ENCODE measurements around the gene TPRG1.
"Not testable (repeated sequence)": the region's sequence is repeated elsewhere in the genome, so short reads cannot be mapped to it uniquely, and the experiment has no call there.

Gene TPRG1

DNA sequence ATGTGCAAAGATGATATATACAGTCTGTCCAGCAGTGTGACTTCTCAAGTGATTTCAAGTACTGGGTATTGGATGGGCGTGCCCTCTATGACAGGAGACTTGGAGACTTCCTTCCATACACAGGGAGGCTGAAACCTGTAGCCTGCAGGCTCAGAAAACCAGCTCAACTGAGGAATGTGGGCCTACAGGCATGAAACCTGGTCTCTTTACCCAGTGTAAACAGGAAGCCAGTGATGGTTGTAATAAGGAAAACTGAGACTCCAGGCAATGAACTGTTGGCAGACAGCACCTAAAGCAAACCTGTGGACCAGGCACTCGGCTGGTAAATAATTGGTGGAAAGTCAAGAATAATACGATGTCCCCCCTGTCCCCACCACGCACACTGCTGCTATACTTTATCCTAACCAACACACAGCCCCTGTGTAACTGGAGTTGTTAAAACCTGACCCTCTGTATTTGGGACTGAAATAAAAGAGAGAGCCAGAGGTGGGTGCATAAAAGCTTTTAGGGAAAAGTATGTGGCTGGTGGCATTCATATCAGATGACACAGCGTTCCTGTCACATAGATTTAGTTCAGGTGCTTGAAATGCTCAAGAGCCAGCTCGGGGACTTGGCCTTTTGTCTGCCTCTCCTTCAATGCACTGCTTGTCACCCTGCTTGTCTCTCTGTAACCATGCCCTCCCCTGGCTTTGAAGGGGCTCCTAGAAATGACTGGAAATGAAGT lies 144.7 kb downstream of the TPRG1 start:
- DNase-seq (ENCODE audit: low spot score): peak; percentile 54

DNA sequence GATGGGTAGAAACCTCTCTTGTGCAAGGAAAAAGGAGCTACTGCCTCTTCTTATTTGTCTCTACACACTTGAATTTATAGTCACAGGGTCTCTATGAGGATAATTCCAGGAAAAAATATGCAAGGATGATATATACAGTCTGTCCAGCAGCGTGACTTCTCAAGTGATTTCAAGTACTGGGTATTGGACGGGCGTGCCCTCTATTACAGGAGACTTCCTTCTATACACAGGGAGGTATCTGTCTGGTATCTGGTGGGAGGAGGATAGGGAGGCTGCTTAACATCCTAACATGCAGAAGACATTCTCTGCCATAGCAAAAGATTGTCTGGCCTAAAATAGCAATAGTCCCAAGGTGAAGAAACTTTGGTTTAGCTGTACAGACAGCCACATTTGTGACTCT lies 146.1 kb downstream of the TPRG1 start:
- no peak for DNase-seq (ENCODE audit: low spot score)

DNA sequence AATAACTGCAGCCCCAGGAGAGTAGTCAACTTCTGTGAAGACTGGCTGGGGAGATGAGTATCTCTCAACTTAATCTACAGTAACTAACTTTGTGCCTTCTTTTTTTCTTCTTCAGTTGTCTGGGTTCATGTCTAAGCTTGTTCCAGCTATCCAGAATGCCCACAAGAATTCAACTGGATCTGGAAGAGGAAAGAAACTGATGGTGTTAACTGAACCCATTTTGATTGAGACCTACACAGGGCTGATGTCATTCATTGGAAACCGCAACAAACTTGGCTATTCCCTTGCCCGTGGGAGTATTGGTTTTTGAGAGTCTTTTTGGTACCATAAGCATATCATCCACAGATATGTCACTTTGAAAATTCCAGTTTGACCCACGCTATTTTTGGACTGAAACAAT lies 148.7 kb downstream of the TPRG1 start:
- no peak for DNase-seq (ENCODE audit: low spot score)

DNA sequence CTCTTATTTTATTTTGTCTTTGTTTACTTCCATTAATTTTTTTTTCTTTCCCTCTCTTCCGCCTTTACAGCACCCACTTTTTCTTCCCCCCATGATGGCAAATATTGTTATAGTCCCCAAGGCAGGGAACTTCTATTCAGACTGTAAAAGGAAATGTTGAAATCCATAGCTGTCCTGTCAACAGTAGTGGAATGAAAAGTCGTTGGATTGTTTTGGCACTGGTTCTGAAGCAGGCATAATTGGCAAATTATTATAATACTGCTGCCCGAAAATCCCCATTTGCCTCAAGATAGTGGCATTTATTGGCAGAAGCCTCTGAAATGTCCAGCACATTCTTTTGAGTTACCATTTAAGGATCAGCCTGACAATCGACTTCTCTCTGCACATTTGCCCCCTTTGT lies 150.6 kb downstream of the TPRG1 start:
- no peak for DNase-seq (ENCODE audit: low spot score)

DNA sequence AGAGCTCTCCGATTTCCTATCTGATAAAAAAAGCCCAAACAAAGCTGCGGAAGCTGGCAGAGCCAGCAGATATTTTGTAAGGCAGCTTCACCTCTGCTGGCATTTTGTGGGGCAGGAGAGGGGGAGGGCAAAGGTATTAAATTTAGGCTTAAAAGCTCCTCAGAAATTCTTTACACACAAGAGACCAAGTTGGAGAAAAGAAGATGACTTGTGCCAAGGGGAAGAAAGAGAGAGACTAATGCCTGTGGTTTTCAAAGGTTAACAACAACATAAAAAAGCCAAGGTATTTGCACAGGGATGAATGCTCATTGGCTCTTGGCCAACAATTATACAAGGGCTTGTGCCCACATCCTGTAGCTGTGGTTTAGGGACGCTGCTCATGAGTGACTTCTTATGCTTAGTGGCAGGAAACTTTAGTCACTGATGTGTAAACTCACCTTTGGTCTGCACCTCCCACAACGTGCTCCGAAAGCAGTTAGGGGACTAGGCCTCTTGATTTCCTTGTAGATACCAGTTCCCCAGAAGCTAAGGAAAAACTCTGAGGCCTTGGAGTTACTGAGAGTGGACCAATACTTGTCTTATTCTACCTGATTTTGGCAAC lies 152.9 kb downstream of the TPRG1 start:
- peak; percentile 99 for DNase-seq (ENCODE audit: low spot score)

DNA sequence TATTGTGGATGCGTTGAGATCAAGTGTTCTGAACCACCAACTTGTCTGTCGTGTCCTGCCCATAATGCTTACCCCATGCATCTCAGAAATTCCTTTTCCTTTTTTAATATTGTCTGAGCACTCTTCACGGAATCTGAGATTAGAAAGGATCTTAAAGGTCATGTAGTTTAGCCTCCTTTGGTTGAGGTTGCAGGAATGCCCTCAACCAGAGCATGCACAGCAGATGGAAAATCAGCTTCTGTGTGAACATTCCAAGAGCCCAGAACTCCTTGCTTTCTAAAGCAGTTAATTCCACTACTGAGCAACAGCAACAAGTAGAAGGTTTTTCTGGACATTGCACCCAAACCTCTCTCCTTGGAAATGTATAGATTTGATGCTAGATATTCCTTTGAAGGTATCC lies 153.7 kb downstream of the TPRG1 start:
- no peak for DNase-seq (ENCODE audit: low spot score)

DNA sequence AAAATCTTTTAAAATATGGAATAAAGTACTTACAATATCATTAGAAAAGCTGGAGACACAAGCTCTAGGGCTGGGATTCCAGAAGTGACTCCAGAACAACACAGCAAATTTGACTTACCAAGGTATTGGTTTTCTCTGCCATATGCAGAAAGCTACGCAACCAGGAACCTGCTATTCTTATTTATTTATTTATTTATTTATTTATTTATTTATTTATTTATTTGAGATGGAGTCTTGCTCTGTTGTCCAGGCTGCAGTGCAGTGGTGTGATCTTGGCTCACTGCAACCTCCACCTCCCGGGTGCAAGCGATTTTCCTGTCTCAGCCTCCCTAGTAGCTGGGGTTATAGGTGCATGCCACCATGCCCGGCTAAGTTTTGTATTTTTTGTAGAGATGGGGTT lies 157.9 kb downstream of the TPRG1 start:
- not testable (repeated sequence) for DNase-seq (ENCODE audit: low spot score)

DNA sequence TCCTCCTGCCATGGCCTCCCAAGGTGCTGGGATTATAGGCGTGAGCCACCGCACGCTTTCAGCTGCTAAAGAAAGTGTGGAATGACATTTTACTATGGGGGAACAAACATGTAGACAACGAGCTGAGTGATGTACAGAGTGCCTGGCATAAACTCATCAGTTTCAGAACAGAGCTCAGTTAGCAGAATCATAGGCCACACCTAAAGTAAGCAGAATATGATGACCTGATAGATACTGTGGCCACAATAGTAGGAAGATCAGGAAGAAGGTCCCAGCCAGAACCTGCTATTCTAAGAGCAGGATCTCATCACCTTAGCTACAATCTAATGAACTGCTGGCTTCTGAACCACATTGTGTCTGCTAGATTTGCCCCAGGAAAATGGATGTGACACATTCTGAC lies 158.3 kb downstream of the TPRG1 start:
- DNase-seq (ENCODE audit: low spot score): no peak

DNA sequence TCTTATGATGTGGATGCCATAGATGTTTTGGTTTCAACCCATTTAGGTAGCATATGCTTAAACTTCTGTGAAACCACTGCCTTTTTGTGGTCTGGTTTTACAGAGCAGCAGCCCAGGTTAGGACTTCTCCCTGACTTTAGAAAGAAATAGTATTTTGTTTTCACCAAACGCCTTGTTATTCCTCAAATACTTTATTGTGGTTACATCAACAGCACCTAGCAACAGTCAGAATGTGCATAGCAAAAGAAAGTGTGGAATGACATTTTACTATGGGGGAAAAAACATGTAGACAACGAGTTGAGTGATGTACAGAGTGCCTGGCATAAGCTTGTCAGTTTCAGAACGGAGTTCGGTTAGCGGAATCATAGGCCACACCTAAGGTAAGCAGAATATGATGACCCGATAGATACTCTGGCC lies 159.2 kb downstream of the TPRG1 start:
- DNase-seq (ENCODE audit: low spot score): no peak

DNA sequence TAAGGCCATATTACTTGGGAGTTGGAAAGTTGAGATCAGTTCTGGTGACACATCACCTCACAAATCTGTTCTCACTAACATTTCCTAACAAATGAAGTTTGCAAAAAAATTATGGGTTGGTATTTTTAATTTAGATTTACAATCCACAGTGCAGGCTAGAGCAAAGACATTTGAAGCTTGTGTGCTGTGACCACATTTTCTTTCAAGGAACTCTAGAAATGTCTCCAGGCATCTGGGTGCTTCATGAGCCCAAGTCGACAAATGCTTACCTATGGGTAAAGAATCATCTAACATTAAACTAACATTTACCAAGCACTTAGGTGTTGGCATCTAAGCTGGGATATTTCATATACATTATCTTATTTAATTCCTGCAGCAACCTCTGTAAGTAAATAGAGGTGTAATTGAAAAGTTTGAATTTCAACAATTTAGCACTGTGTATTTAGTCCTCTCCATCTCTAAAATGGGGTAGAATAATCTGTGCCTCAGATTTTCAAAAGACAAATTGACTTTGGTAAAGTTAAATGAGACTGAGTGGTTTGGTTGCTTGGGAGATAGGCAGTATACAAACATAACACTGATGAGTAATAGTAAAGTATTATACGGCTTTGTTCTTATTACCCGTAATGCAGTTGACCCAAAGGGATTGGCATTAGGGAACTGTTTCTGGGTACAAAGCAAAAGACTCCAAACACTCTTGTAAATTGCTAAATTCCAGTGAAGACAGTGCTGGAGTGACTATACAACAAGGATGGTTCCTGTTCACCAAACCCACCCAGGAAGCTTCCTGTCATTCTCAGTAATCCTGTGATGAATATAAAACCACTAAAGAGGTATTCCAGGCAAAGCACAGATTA lies 162.5 kb downstream of the TPRG1 start:
- DNase-seq (ENCODE audit: low spot score): peak; percentile 28

DNA sequence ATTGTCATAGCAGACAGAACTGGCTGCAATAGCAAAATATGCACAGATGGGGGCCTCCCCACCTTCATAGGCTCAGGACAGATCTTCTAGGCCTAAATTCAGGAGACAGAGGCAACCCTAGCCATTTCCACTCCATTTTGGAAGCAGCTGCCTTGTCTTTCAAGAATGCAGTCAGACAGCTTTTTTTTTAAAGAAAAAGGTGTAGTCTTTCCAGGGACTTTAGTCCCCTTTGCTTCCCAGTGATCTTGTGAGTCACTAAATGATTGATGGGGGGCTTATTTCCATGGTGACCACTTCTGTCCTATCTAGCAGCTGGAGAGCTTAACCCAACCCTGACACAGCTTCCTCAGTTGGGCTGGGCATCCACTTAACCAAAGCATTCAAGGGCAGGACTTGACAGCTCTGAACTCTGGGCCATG lies 165.9 kb downstream of the TPRG1 start:
- DNase-seq (ENCODE audit: low spot score): peak; percentile 32

DNA sequence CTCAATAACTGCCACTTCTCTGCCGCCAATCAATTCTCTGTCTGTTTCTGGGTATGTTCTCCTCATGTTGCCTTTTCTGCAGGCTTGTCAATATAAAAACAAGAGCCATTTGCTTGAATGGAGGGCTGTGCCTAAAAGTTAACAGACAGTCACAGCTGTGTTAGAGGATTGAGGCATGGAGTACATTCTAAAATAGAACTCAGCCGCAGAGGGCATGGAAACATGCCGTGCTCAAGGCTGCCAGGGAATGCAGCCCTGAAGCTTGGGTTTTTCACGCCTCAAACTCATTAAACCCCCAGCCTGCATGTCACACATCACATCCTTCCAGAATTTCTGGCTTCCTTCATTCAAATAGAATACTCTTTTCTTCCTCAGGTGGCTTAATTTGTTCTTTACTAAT lies 166.6 kb downstream of the TPRG1 start:
- no peak for DNase-seq (ENCODE audit: low spot score)

DNA sequence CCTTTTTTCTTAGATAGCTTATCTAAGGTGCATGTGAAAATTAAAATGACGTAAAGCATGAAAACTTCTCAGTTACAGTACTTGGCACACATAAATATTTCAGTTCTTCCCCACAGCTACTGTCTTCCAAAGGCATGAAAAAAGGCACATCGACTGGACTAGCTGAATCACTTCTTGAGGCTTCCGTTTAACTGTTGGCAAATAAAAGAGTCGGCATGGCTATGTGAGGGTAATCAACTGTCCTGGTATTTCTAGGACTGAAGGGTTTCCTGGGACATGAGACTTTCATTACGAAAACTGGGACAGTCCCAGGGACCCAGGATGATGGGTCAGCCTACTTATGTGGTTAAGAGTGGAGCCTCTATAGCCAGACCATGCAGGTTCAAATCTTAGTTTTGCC lies 168.2 kb downstream of the TPRG1 start:
- no peak for DNase-seq (ENCODE audit: low spot score)

DNA sequence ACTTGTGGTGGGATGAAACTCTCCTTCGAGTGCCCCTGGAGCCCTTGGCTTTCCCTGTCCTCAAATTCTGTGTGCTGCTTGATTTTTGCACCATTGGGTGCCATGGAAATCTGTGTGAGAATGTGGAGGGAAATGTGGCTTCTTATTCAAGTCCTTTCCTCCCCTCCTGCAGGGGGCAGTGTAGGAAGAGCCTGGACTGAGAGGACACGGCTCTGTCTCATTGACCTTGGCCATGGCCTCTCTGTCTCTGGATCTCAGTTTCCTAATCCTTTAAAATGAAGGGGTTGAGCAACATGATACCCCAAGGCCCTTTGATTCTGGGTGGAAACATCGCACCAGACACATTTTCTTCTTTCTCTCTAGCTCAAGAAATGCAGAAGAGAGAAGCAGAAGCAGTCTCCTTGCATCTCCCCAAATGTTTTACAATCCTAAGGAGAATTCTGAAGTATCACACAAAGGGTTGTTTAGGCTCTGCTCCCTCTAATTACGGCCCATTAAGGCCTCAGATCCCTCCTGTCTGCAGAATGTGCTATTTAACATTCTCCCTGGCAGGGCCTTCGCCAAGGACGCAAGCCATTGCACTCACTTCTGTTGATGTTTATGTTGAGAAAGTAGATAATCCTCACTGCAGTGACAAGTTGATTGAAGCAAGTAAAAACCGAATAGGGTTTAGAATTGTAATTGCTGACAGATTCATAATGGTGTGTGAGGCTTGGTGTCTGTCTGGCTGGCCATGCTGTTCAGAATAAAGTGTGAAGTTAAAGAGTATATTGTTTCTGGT lies 169.1 kb downstream of the TPRG1 start:
- no peak for DNase-seq (ENCODE audit: low spot score)

DNA sequence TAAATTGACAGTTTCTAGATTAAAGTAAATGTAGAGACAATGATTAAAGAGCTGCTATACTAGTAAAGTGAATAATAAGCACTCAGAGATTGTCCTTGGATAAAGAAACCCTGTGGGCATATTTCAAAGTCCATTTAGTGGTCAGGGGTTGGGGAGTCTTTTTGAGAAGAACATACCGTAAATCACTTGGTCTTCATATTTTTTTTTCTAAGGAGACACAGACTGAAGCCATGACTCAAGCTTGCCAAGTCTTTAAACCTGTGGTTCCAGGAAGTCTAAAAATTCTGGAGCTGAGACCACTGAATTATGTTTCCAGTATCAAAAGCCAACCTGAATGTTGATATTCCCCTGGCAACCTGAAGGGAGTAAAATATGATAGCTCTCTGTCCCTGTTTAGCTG lies 171.0 kb downstream of the TPRG1 start:
- peak; percentile 11 for DNase-seq (ENCODE audit: low spot score)

DNA sequence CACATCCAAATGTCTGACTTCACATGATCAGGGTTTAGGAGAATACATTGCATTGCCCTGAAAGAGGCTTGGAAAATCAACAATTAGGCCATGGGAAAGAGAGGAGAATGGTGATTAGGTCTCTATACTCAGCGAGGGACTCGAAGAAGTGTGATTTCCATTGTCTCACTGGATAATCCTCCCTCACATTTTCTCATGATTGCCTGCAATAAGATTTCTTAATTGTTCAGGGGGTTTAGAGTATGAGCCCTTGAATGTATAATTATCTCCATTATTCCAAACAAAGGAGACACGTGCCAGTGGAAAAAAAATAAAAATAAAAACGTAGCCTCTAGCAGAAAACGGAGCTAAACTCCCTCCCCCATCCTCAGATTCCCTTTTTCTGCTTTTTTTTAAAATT lies 173.2 kb downstream of the TPRG1 start:
- DNase-seq (ENCODE audit: low spot score): no peak

DNA sequence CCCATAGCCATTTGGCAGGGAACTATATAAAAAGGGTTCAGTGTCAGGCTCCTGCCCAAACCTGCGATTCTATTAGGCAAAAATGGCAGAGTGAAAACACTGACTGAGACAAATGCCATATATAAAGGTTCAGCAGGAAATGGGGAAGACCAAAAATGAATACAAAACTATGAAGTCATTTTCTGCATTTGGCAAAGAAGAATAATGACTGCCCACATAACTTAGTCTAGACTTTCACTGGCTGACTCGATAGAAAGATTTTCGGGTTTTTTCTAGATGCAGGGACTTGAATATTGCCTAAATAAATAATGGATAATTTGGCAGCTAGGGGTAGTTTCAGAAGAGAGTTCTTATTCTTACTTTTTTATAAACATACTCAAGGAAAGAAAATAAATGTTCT lies 178.0 kb downstream of the TPRG1 start:
- no peak for DNase-seq (ENCODE audit: low spot score)

DNA sequence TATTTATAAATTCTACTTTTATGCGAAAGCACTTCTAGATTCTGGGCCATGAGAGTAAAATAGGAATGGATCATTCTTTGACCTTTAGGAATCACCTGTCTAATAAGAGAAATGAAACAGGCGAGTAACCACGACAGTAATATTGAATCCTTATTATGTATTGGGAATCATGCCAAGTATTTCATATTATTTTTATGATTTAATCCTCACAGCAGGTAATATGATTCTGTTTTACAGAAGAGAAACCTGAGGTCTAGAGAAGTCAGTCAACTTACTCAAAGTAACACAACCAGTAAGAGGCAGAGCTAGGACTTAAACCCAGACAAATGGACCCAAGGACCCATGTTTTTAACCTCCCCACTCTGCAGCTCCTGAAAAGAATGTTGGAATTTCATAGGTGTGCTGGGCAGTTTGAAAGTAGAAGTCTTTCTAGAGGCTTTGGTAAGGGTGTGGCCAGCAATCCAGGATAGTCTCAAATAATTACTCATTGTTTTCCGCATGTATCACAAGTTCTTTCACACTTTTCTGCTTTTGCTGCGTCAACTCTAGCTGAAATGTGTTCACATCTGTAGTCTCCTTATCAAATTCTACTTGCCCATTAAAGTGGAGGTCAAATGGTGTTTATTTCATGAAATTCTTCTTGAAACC lies 181.7 kb downstream of the TPRG1 start:
- DNase-seq (ENCODE audit: low spot score): peak; percentile 69

DNA sequence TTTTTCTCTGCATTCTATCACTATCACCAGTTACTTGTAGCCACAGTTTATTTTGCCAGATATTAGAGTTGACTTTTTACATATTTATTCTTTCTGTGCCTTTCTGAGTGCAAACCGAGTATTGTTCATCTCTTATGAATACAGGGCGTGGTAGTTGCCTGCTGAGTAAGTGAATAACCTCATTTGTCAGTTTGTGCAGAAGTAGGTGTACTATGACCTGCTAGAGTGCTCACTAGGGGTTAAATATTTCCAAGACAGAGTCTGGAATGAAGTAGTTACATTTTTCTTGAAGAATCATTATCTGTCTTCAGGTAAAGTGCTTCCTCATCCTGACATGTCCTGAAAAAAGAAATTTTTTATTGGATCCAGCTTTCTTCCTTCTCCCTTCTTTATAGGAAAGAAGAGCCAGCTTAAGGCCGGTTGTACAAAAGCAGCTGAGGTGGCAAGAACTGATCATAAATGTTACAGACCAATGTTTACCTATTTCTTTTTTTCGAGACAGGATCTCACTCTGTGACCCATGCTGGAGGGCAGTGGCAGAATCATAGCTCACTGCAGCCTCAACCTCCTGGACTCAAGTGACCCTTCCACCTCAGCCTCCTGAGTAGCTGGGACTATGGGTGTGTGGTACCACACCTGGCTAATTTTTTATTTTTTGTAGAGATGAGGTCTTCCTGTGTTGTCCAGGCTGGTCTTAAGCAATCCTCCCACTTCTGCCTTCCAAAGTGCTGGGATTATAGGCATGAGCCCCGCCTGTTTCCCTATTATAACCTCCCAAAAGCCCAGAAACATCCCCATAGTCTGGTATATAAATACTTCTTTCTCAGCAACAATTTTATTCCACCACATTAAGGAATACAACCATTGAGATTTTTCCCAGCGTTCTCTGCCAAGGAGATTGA lies 182.5 kb downstream of the TPRG1 start:
- peak; percentile 64 for DNase-seq (ENCODE audit: low spot score)

DNA sequence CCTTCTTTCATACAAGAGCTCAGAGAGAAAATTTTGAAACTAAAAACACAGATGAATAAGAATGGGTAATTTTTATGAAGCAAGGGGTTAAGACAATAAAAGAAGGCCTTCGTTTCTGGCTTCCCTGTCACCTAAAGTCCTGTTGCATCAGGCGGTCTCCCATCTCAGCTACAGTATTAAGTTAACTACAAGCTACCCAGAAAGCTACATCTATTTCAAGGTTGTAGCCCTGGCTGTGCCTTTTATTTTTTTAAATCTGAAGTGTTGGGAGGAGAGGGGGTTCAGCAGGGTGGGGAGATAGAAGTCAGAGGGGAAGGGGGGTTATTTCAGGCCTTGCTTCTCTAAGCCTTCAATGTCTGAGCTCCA lies 183.3 kb downstream of the TPRG1 start:
- DNase-seq (ENCODE audit: low spot score): no peak

All from LoVo (cell line).